ENCODE data around the gene KCNQ1. TPM values are rescaled to one million over a fixed set of nuclear protein-coding genes. Genes with fewer than 3 reads are reported as not detected.

KCNQ1 gene
- total and polyA plus RNA-seq, 2 of the 13 experiments (the other 11 are each of a cell fraction or from before 2014, with no cell fraction given), result 0.02 to 0.08 TPM

GRCh38 chr11:2699531-2700414 is 255.0 kb downstream of the KCNQ1 start, which contains the start of gene KCNQ1OT1 (continued):
- TF ChIP-seq SAP130 (CRISPR knock-in tag; IDR thresholded peaks at IDR 0.05; ENCODE audit: low read depth) (peak; percentile 93), CHCHD3 (CRISPR knock-in tag; IDR thresholded peaks at IDR 0.05) (peak; percentile 82), ZNF574 (CRISPR knock-in tag; IDR thresholded peaks at IDR 0.05) (peak; percentile 87), GRHL1 (CRISPR knock-in tag; conservative IDR thresholded peaks at IDR 0.05) (no peak), ETV5 (CRISPR knock-in tag; IDR thresholded peaks at IDR 0.05; ENCODE audit: borderline replicate concordance) (no peak), DZIP1 (CRISPR knock-in tag; IDR thresholded peaks at IDR 0.05) (peak; percentile 98), MBNL3 (CRISPR knock-in tag; conservative IDR thresholded peaks at IDR 0.05) (no peak), SMAD9 (CRISPR knock-in tag; IDR thresholded peaks at IDR 0.05) (no peak; the same call in 1 of the 2 replicates), RXRA (CRISPR knock-in tag; IDR thresholded peaks at IDR 0.05) (peak; percentile 65; the same call in 1 of the 2 replicates), ZBTB1 (CRISPR knock-in tag; IDR thresholded peaks at IDR 0.05; ENCODE audit: borderline replicate concordance) (no peak), ZBTB20 (CRISPR knock-in tag; IDR thresholded peaks at IDR 0.05; ENCODE audit: borderline replicate concordance, low read depth) (peak; percentile 53; the same call in 1 of the 2 replicates), ZNF562 (CRISPR knock-in tag; IDR thresholded peaks at IDR 0.05; ENCODE audit: borderline replicate concordance) (no peak; the same call in 1 of the 2 replicates), KDM6A (CRISPR knock-in tag; IDR thresholded peaks at IDR 0.05; ENCODE audit: low read depth) (no peak), ZFP36L2 (CRISPR knock-in tag; IDR thresholded peaks at IDR 0.05) (no peak), ZNF343 (CRISPR knock-in tag; IDR thresholded peaks at IDR 0.05) (no peak), ZNF563 (CRISPR knock-in tag; IDR thresholded peaks at IDR 0.05) (peak; percentile 83; the same call in 1 of the 2 replicates)

Measured in HepG2 (cell line).